Transverse colon (tissue), 4 donors: ENCODE results near the gene POLD4. TPM values are rescaled to one million over a fixed set of nuclear protein-coding genes. Genes with fewer than 3 reads are reported as not detected.
"Not testable (repeated sequence)": the region's sequence is repeated elsewhere in the genome, so short reads cannot be mapped to it uniquely, and the experiment has no call there.

Experiments
- DNase-seq: peaks from one replicate; pipeline ENCODE4 v3.0.0-alpha.2; 2019
- H3K27ac ChIP-seq, 4 donors: fragments of 200-600 bp; sonication (generic); 2 replicates each; pipeline ENCODE4 v1.5.1; 2016 to 2018; ENCODE audit warnings: inconsistent platforms in 4 of 4
- H3K27me3 ChIP-seq: fragments of 200-600 bp; sonication (generic); 2 replicates; pipeline ENCODE4 v1.5.1; 2017; ENCODE audit warnings: inconsistent platforms
- H3K36me3 ChIP-seq, 4 donors: fragments of 200-600 bp; sonication (generic); 2 replicates each; pipeline ENCODE4 v1.5.1; 2017 to 2019; ENCODE audit warnings: inconsistent platforms in 4 of 4
- H3K4me1 ChIP-seq, 4 donors: fragments of 200-600 bp; sonication (generic); 2 replicates each; pipeline ENCODE4 v1.5.1; 2017 to 2020; ENCODE audit warnings: inconsistent platforms in 4 of 4
- H3K4me3 ChIP-seq, 4 donors: fragments of 200-600 bp; sonication (generic); 1 replicate in 1 of 4; 2 replicates in 3 of 4; pipeline versions ENCODE4 v1.5.1 to v1.6.1; 2017 to 2019; ENCODE audit warnings: inconsistent platforms in 4 of 4
- H3K9me3 ChIP-seq, 2 donors: fragments of 200-600 bp; sonication (generic); 2 replicates each; pipeline ENCODE4 v1.5.1; 2017 to 2019; ENCODE audit warnings: inconsistent platforms in 2 of 2
- CTCF ChIP-seq, 5 experiments: fragments of 200-600 bp in 3 of 5; fragments of 450-650 bp in 2 of 5; sonication (generic) in 3 of 5; IDR thresholded peaks; 1 replicate in 2 of 5; 2 replicates in 3 of 5; pipeline ENCODE4 v1.5.1; 2016 to 2017; ENCODE audit warnings: antibody characterized with exemption in 5 of 5, inconsistent platforms in 3 of 5, mild to moderate bottlenecking in 2 of 5, moderate library complexity in 1 of 5
- EP300 ChIP-seq: sonication (generic); formaldehyde crosslinking; IDR thresholded peaks from one replicate; pipeline ENCODE4 v1.6.1; 2017; ENCODE audit warnings: antibody characterized with exemption, low read depth
- POLR2A ChIP-seq: fragments of 450-650 bp; IDR thresholded peaks from one replicate; pipeline ENCODE4 v1.6.1; 2016; ENCODE audit warnings: antibody characterized with exemption, mild to moderate bottlenecking, moderate library complexity
- POLR2AphosphoS5 ChIP-seq, 3 donors: sonication (generic); formaldehyde crosslinking; IDR thresholded peaks; one replicate each; pipeline ENCODE4 v1.6.1; 2016; ENCODE audit warnings: antibody characterized with exemption in 3 of 3
- WGBS, 2 donors: methylation state at CpG; one replicate each; pipeline ENCODE4 v1.1.5; 2018; ENCODE audit warnings: low coverage in 1 of 2; 5-methylcytosine and 5-hydroxymethylcytosine counted together
- in situ Hi-C, 4 donors: fragments of 200-750 bp; cut with MboI; loops; one replicate each; pipeline versions ENCODE4 v1.15.0 to v1.15.1; 2017; ENCODE audit warnings: low sequenced_read_pairs in 3 of 4, low pct_ligation_motif_present in 1 of 4, low pct_unique_long_range_greater_than_20kb in 1 of 4
- intact Hi-C: fragments of 100-400 bp; cut with DNase I; formaldehyde crosslinking; loops from one replicate; pipeline ENCODE4 v1.15.1; 2023; ENCODE audit warnings: low total_unique reads
- total RNA-seq, 4 donors: library from RNA; depleted of rRNA; stranded (reverse); fragments of >200 nt; gene quantifications; one replicate each; pipeline ENCODE4 v1.1.0, GENCODE V29; 2016

POLD4 gene
- total RNA-seq, 4 donors from 2014 or later: 261 to 372 (median 319) TPM

- Histone ChIP-seq H3K9me3 (no peaks in the 10 kb centered on the region), H3K4me3 (no peak overlapping the region), H3K27me3 (no peaks in the 10 kb centered on the region), H3K36me3 (no peaks in the 10 kb centered on the region), H3K4me1 (peaks cover 0 to 24% (median 17%) of the 10 kb centered on the region in 4 donors), H3K27ac (no peak overlapping the region)
- WGBS, 2 donors: 87 to 100% methylated on average over 1 to 3 of the region's 3 CpGs
- in situ Hi-C loops (no loop called here), intact Hi-C loops (no loop called here)
- no peak for DNase-seq
- no peak for TF ChIP-seq POLR2A
- TF ChIP-seq EP300: no peak
- TF ChIP-seq CTCF (IDR thresholded peaks at IDR 0.05): no peak
- no peak for TF ChIP-seq POLR2AphosphoS5 (IDR thresholded peaks at IDR 0.05)
Measured at GRCh38 chr11:67322049-67322448, 31.3 kb downstream of the POLD4 start.

GRCh38 chr11:67321313-67321871 lies 32.0 kb downstream of the POLD4 start:
- in situ Hi-C loops: no loop called here
- H3K27me3 ChIP-seq: no peaks in the 10 kb centered on the region
- TF ChIP-seq POLR2AphosphoS5 (IDR thresholded peaks at IDR 0.05): no peak
- no peak for TF ChIP-seq EP300
- no peak for TF ChIP-seq POLR2A
- no peak for TF ChIP-seq CTCF (IDR thresholded peaks at IDR 0.05)
- H3K4me3 ChIP-seq: no peak overlapping the region
- peaks cover 0 to 27% (median 20%) of the 10 kb centered on the region in 4 donors for H3K4me1 ChIP-seq
- no peaks in the 10 kb centered on the region for H3K36me3 ChIP-seq
- 50 to 77% methylated on average over 2 to 6 of the region's 6 CpGs for WGBS, 2 donors
- intact Hi-C loops: no loop called here
- H3K9me3 ChIP-seq: no peaks in the 10 kb centered on the region
- H3K27ac ChIP-seq: no peak overlapping the region
- no peak for DNase-seq

GRCh38 chr11:67320691-67321090 lies 32.7 kb downstream of the POLD4 start:
- Histone ChIP-seq H3K36me3 (no peaks in the 10 kb centered on the region), H3K4me1 (peaks cover 0 to 27% (median 22%) of the 10 kb centered on the region in 4 donors), H3K4me3 (no peak overlapping the region), H3K27ac (no peak overlapping the region), H3K9me3 (no peaks in the 10 kb centered on the region), H3K27me3 (no peaks in the 10 kb centered on the region)
- WGBS, 2 donors: 90 to 100% methylated on average over 2 of the region's 2 CpGs
- in situ Hi-C loops (no loop called here), intact Hi-C loops (no loop called here)
- TF ChIP-seq POLR2A (no peak), POLR2AphosphoS5 (IDR thresholded peaks at IDR 0.05) (no peak), CTCF (IDR thresholded peaks at IDR 0.05) (no peak), EP300 (no peak)
- no peak for DNase-seq

- Histone ChIP-seq H3K4me3 (no peak overlapping the region), H3K27me3 (no peaks in the 10 kb centered on the region), H3K27ac (no peak overlapping the region), H3K36me3 (no peaks in the 10 kb centered on the region), H3K4me1 (peaks cover 0 to 27% (median 22%) of the 10 kb centered on the region in 4 donors), H3K9me3 (no peaks in the 10 kb centered on the region)
- in situ Hi-C loops: no loop called here
- TF ChIP-seq POLR2A (no peak), CTCF (IDR thresholded peaks at IDR 0.05) (no peak), POLR2AphosphoS5 (IDR thresholded peaks at IDR 0.05) (no peak), EP300 (no peak)
- no peak for DNase-seq
- intact Hi-C loops: no loop called here
- 72 to 79% methylated on average over 3 of the region's 3 CpGs for WGBS, 2 donors
Measured at GRCh38 chr11:67320011-67320410, 33.3 kb downstream of the POLD4 start.

GRCh38 chr11:67318876-67319275 lies 34.5 kb downstream of the POLD4 start:
- intact Hi-C loops, H3K9me3 ChIP-seq, H3K36me3 ChIP-seq, H3K27ac ChIP-seq, H3K27me3 ChIP-seq, DNase-seq: not testable (repeated sequence)
- in situ Hi-C loops: loop anchor here in 1 of 4 donors (5.0 kb wide), 1 partner anchor 52 kb away; the partner anchor contains the start of gene GRK2
- Histone ChIP-seq H3K4me1 (peaks cover 3 to 27% (median 22%) of the 10 kb centered on the region in 4 donors), H3K4me3 (peak overlapping the region in 1 of 4 donors; percentile 96)
- 85 to 90% methylated on average over 8 to 12 of the region's 12 CpGs for WGBS, 2 donors
